Ovary (tissue), 9 donors: ENCODE results near the gene KRT3. TPM values are rescaled to one million over a fixed set of nuclear protein-coding genes. Genes with fewer than 3 reads are reported as not detected.

ENCODE experiments used
- DNase-seq, 5 donors: peaks; one replicate each; pipeline ENCODE4 v3.0.0-alpha.2; 2019 to 2020
- H3K27ac ChIP-seq, 2 donors: fragments of 200-600 bp; one replicate each; pipeline versions ENCODE4 v1.5.1 to v1.8.0; 2019 to 2022
- H3K27me3 ChIP-seq: fragments of 200-600 bp; one replicate; pipeline ENCODE4 v1.8.0; 2022
- H3K36me3 ChIP-seq: fragments of 200-600 bp; sonication (generic); one replicate; pipeline ENCODE4 v1.5.1; 2019
- H3K4me1 ChIP-seq: one replicate; pipeline ENCODE4 v1.8.1; 2013; ENCODE audit warnings: mild to moderate bottlenecking, moderate library complexity; ENCODE audit not compliant: insufficient read depth
- H3K4me3 ChIP-seq: fragments of 200-600 bp; sonication (generic); one replicate; pipeline ENCODE4 v1.5.1; 2017
- H3K9me3 ChIP-seq, 2 donors: fragments of 200-600 bp in 1 of 2; sonication (generic) in 1 of 2; one replicate each; pipeline versions ENCODE4 v1.5.1 to v1.8.1; 2013 to 2019; ENCODE audit warnings: mild to moderate bottlenecking in 1 of 2, moderate library complexity in 1 of 2
- CTCF ChIP-seq, 3 donors: fragments of 450-650 bp in 2 of 3; fragments of 200-600 bp in 1 of 3; IDR thresholded peaks; one replicate each; pipeline versions ENCODE4 v1.5.1 to v1.8.0; 2016 to 2022; ENCODE audit warnings: antibody characterized with exemption in 3 of 3, mild to moderate bottlenecking in 1 of 3
- EP300 ChIP-seq: sonication (generic); formaldehyde crosslinking; IDR thresholded peaks from one replicate; pipeline ENCODE4 v1.6.1; 2017; ENCODE audit warnings: antibody characterized with exemption
- POLR2A ChIP-seq: fragments of 450-650 bp; IDR thresholded peaks from one replicate; pipeline ENCODE4 v1.6.1; 2017; ENCODE audit warnings: antibody characterized with exemption, mild to moderate bottlenecking, moderate library complexity
- WGBS, 3 donors: extraction: QIAGEN DNeasy Blood & Tissue Kit in 1 of 3; methylation state at CpG; one replicate each; pipeline versions ENCODE4 v1.1.5 to v1.1.7; 2013 to 2017; 5-methylcytosine and 5-hydroxymethylcytosine counted together
- intact Hi-C, 4 donors: fragments of 100-400 bp; cut with DNase I; formaldehyde crosslinking; loops; one replicate each; pipeline versions ENCODE4 v1.11.0 to v1.15.1; 2022 to 2023
- polyA plus RNA-seq, 2 donors: library from polyadenylated mRNA; stranded (reverse); fragments of 200-250 nt in 1 of 2; fragments of 350-450 nt in 1 of 2; fragmentation: Illumina TruSeq in 1 of 2; extraction: RNeasy Lipid Tissue Mini Kit (QIAGEN cat#74804) in 1 of 2; gene quantifications; one replicate each; pipeline ENCODE4 v1.2.3, GENCODE V29; 2013 to 2014
- total RNA-seq, 7 donors: library from RNA; depleted of rRNA in 2 of 7; stranded (reverse); fragments of >200 nt in 2 of 7; fragmentation: NEBNext Ultra II Directional in 3 of 7; extraction: Animal tissue kit (Norgen Biotek cat#: 25700) in 3 of 7; gene quantifications; one replicate each; pipeline versions ENCODE4 v1.1.0 to v1.2.4, GENCODE V29; 2016 to 2023
- donor health status: DM: no; HTN: no; CAD: no; lungs with moderate emphysema.
- donor health status: DM: no; HTN: no; CAD: no.
- donor health status: Bipolar disorder and iron deficiency.
- donor health status: DM: yes; HTN: yes; CAD: no.
- donor health status: DM: no; HTN: no; CAD: no.
- donor health status: DM: yes; HTN: yes; CAD: no.

Gene KRT3
- total and polyA plus RNA-seq, 9 donors = not detected

- DNase-seq = no peak
- Histone ChIP-seq H3K9me3 (no peaks in the 10 kb centered on the region), H3K4me1 (no peaks in the 10 kb centered on the region), H3K27ac (no peak overlapping the region), H3K4me3 (no peak overlapping the region), H3K36me3 (no peaks in the 10 kb centered on the region), H3K27me3 (no peaks in the 10 kb centered on the region)
- TF ChIP-seq POLR2A (no peak), CTCF (IDR thresholded peaks at IDR 0.05) (no peak), EP300 (no peak)
- intact Hi-C loops = no loop called here
Measured at GRCh38 chr12:52760623-52761022, 35.3 kb downstream of the KRT3 start.

DNA sequence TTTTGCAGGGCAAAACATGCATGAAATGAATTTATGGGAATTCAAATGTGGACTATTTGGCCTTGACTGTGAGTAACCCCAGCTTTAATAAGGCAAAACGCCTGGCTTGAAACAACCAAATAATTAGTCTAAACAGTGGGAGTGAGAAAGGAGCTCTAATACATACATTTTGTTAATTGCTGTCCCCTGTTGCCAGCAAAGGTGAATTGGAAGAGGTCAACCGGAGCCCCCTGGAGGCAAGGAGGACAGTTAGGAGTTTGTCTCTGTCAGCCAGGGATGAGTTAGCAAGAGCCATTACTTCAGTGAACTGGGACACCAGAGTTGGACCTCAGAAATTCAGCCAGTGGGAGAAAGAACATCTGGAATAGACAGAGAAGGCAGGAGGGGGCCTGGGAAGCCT is 36.2 kb downstream of the KRT3 start:
- Histone ChIP-seq H3K27me3 (no peaks in the 10 kb centered on the region), H3K27ac (no peak overlapping the region), H3K4me3 (no peak overlapping the region), H3K4me1 (no peaks in the 10 kb centered on the region), H3K36me3 (no peaks in the 10 kb centered on the region), H3K9me3 (no peaks in the 10 kb centered on the region)
- WGBS, 3 donors = 21 to 30% (median 24%) methylated on average over 2 of the region's 2 CpGs
- no peak for DNase-seq
- no peak for TF ChIP-seq CTCF (IDR thresholded peaks at IDR 0.05)
- TF ChIP-seq EP300 = no peak
- TF ChIP-seq POLR2A = no peak
- intact Hi-C loops = no loop called here

- no peaks in the 10 kb centered on the region for H3K36me3 ChIP-seq
- no peaks in the 10 kb centered on the region for H3K27me3 ChIP-seq
- DNase-seq = no peak
- H3K9me3 ChIP-seq = no peaks in the 10 kb centered on the region
- H3K4me3 ChIP-seq = no peak overlapping the region
- intact Hi-C loops = no loop called here
- TF ChIP-seq POLR2A (no peak), CTCF (IDR thresholded peaks at IDR 0.05) (no peak), EP300 (no peak)
- 27 to 36% (median 28%) methylated on average over 2 of the region's 2 CpGs for WGBS, 3 donors
- H3K4me1 ChIP-seq = no peaks in the 10 kb centered on the region
- no peak overlapping the region for H3K27ac ChIP-seq
Measured at GRCh38 chr12:52759218-52759617, 36.7 kb downstream of the KRT3 start.

DNA sequence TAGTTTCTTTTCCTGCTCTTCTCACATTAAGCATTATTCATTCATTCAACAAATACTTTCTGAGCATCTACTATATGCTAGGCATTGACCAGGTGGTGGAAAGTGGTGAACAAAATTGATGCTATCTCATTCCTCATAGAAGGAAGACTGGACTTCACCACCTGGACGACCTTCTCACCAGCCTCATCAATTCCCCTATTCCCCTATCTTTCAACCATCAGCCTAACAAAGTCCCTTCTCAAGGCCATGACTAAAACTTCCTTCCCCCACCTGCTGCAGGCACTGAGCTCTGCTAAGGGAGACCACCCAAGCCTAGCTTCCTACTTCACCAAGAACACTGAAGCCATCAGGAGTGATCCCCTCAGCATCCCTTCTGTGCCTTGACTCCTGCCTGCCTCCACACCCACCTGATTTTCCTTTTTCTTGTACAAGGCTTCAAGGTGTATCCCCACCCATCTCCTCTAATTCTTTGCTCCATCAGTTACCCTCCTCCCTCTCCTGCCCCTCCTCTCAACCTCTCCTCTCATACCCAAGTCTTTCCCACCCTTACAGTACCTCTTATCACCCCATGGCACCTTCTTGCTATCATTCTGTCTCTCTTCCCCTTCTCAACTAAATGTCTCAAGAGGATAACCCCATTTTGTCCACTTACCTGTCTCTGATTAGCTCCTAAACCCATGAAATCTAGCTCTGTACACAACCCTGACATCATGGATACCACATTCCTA is 38.3 kb downstream of the KRT3 start:
- H3K36me3 ChIP-seq = no peaks in the 10 kb centered on the region
- no peaks in the 10 kb centered on the region for H3K27me3 ChIP-seq
- no peak for TF ChIP-seq POLR2A
- no peak for TF ChIP-seq EP300
- TF ChIP-seq CTCF (IDR thresholded peaks at IDR 0.05) = no peak
- no peak overlapping the region for H3K27ac ChIP-seq
- WGBS, 3 donors = 19 to 27% (median 22%) methylated on average over 1 of the region's 1 CpG
- no peak for DNase-seq
- intact Hi-C loops = no loop called here
- H3K9me3 ChIP-seq = no peaks in the 10 kb centered on the region
- H3K4me3 ChIP-seq = no peak overlapping the region
- H3K4me1 ChIP-seq = no peaks in the 10 kb centered on the region
